Measurements from ENCODE around the gene MLC1. TPM values are rescaled to one million over a fixed set of nuclear protein-coding genes. Genes with fewer than 3 reads are reported as not detected.

MLC1 gene
- total RNA-seq, 2 donors from 2014 or later: not detected

DNA sequence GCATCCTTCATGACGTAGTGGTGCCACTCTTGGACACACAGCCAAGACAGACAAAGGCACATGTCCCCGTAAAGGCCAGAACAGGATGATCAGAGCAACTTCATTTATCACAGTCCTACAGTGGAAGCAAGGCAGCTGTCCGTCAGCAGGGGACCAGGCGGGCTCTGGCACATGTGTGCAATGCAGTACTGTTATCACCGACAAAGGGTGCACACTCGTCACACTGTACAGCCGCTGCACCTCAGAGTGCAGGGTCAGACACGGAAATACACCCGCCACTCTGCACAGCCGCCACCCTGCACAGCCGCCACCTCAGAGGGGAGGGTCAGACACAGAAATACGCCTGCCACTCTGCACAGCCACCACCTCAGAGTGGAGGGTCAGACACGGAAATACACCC lies 59.2 kb downstream of the MLC1 start:
- Histone ChIP-seq H3K9me3 (no peaks in the 10 kb centered on the region), H3K27ac (no peak overlapping the region), H3K36me3 (replicated peaks in 1 of 2; ENCODE audit: insufficient read depth in 1 of 2, low read depth in 2 of 2) (no peaks in the 10 kb centered on the region), H3K4me1 (peaks cover 10% of the 10 kb centered on the region), H3K27me3 (no peaks in the 10 kb centered on the region), H3K4me3 (no peak overlapping the region)
- intact Hi-C loops (cut with DNase I): no loop called here
- DNase-seq: no peak
- TF ChIP-seq, protein P1, sequence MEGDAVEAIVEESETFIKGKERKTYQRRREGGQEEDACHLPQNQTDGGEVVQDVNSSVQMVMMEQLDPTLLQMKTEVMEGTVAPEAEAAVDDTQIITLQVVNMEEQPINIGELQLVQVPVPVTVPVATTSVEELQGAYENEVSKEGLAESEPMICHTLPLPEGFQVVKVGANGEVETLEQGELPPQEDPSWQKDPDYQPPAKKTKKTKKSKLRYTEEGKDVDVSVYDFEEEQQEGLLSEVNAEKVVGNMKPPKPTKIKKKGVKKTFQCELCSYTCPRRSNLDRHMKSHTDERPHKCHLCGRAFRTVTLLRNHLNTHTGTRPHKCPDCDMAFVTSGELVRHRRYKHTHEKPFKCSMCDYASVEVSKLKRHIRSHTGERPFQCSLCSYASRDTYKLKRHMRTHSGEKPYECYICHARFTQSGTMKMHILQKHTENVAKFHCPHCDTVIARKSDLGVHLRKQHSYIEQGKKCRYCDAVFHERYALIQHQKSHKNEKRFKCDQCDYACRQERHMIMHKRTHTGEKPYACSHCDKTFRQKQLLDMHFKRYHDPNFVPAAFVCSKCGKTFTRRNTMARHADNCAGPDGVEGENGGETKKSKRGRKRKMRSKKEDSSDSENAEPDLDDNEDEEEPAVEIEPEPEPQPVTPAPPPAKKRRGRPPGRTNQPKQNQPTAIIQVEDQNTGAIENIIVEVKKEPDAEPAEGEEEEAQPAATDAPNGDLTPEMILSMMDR (IDR thresholded peaks at IDR 0.05): no peak
- no peak for ATAC-seq
- WGBS, 2 donors: 61 to 63% methylated on average over 3 to 13 of the region's 13 CpGs

- 83% methylated on average over 14 of the region's 14 CpGs for WGBS, 2 donors
- H3K4me3 ChIP-seq: no peak overlapping the region
- no peaks in the 10 kb centered on the region for H3K4me1 ChIP-seq
- no peaks in the 10 kb centered on the region for H3K9me3 ChIP-seq
- no peak for ATAC-seq
- TF ChIP-seq POLR2A (IDR thresholded peaks at IDR 0.05): no peak
- TF ChIP-seq, protein P1 (IDR thresholded peaks at IDR 0.05): no peak
- H3K27me3 ChIP-seq: no peaks in the 10 kb centered on the region
- H3K36me3 ChIP-seq (replicated peaks in 1 of 2; ENCODE audit: insufficient read depth in 1 of 2, low read depth in 2 of 2): no peaks in the 10 kb centered on the region
- DNase-seq: no peak
- no peak overlapping the region for H3K27ac ChIP-seq
- intact Hi-C loops (cut with DNase I): no loop called here
Measured at GRCh38 chr22:50022171-50022819, 62.9 kb downstream of the MLC1 start.

DNA sequence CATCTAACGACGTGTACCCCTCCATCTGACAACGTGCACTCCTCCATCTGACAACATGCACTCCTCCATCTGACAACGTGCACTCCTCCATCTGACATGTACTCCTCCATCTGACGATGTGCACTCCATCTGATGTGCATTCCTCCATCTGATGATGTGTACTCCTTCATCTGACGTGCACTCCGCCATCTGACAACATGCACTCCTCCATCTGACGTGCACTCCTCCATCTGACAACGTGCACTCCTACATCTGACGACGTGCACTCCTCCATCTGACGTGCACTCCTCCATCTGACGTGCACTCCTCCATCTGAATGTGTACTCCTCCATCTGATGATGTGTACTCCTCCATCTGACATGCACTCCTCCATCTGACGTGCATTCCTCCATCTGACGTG lies 64.6 kb downstream of the MLC1 start:
- Histone ChIP-seq H3K4me1 (no peaks in the 10 kb centered on the region), H3K27me3 (no peaks in the 10 kb centered on the region), H3K36me3 (replicated peaks in 1 of 2; ENCODE audit: insufficient read depth in 1 of 2, low read depth in 2 of 2) (no peaks in the 10 kb centered on the region), H3K9me3 (no peaks in the 10 kb centered on the region), H3K4me3 (no peak overlapping the region), H3K27ac (no peak overlapping the region)
- intact Hi-C loops (cut with DNase I): no loop called here
- 83 to 85% methylated on average over 15 of the region's 15 CpGs for WGBS, 2 donors
- TF ChIP-seq, protein P1 (IDR thresholded peaks at IDR 0.05): no peak
- no peak for TF ChIP-seq POLR2A (IDR thresholded peaks at IDR 0.05)
- ATAC-seq: no peak
- no peak for DNase-seq

- intact Hi-C loops (cut with DNase I): no loop called here
- H3K4me1 ChIP-seq: peaks cover 8% of the 10 kb centered on the region
- H3K27ac ChIP-seq: no peak overlapping the region
- TF ChIP-seq POLR2A (IDR thresholded peaks at IDR 0.05): no peak
- TF ChIP-seq, protein P1 (IDR thresholded peaks at IDR 0.05): no peak
- no peak for DNase-seq
- no peaks in the 10 kb centered on the region for H3K9me3 ChIP-seq
- no peak overlapping the region for H3K4me3 ChIP-seq
- H3K27me3 ChIP-seq: no peaks in the 10 kb centered on the region
- no peaks in the 10 kb centered on the region for H3K36me3 ChIP-seq (replicated peaks in 1 of 2; ENCODE audit: insufficient read depth in 1 of 2, low read depth in 2 of 2)
- WGBS, 2 donors: 80 to 85% methylated on average over 2 to 3 of the region's 3 CpGs
- no peak for ATAC-seq
Measured at GRCh38 chr22:50019316-50019715, 65.9 kb downstream of the MLC1 start.

GRCh38 chr22:50018608-50019285 lies 66.5 kb downstream of the MLC1 start:
- WGBS, 2 donors: 55 to 58% methylated on average over 11 of the region's 11 CpGs
- H3K27me3 ChIP-seq: no peaks in the 10 kb centered on the region
- intact Hi-C loops (cut with DNase I): no loop called here
- no peak for ATAC-seq
- H3K4me1 ChIP-seq: peaks cover 8% of the 10 kb centered on the region
- DNase-seq: no peak
- H3K9me3 ChIP-seq: no peaks in the 10 kb centered on the region
- H3K4me3 ChIP-seq: no peak overlapping the region
- TF ChIP-seq, protein P1 (IDR thresholded peaks at IDR 0.05): no peak
- TF ChIP-seq POLR2A (IDR thresholded peaks at IDR 0.05): no peak
- H3K36me3 ChIP-seq (replicated peaks in 1 of 2; ENCODE audit: insufficient read depth in 1 of 2, low read depth in 2 of 2): no peaks in the 10 kb centered on the region
- H3K27ac ChIP-seq: no peak overlapping the region

Measured in body of pancreas (tissue), 4 donors.